Measurements from ENCODE around the gene STYXL2. TPM values are rescaled to one million over a fixed set of nuclear protein-coding genes. Genes with fewer than 3 reads are reported as not detected.

Gene STYXL2
- total and polyA plus RNA-seq, 2 of the 4 experiments (the other 2 are of a cell fraction), result not detected

DNA sequence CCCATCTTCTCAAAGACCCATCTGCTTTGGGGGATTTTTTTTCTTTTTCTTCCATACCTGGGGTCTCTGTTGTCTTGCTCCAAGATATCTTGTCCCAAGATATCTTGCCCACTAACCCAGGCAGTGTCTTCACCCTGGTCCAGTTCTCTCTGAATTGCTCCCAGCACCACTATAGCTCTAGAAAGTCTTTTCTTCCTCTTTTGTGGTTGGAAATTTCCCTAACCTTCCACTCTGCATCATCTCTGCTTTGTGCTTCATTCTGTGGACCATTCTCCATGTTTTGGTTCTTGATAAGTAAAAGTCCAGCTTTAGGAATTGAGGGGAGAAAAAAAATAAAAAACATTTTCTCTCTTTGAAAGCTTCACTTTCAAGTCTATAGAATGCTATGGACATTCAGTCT is 20.9 kb downstream of the STYXL2 start:
- ChIA-PET POLR2A (ENCODE audit: unreplicated experiment) (no interaction called here), CTCF (interaction anchor here (0.7 kb wide), 1 partner anchor 1457 kb away, joined by 3 read pairs; no protein-coding TSS in a partner anchor)
- H2BK120ac ChIP-seq (ENCODE audit: low read depth, low read length), result no peak overlapping the region
- no peak overlapping the region for H3K56ac ChIP-seq (ENCODE audit: extremely low read depth, insufficient read depth, low read length)
- no peak overlapping the region for H4K91ac ChIP-seq (ENCODE audit: insufficient read depth, low read depth, low read length)
- H3K4me3 ChIP-seq (ENCODE audit: insufficient read depth, low read depth, low read length), result no peak overlapping the region
- no peaks in the 10 kb centered on the region for H4K20me1 ChIP-seq (ENCODE audit: insufficient read depth, low read length)
- no peak overlapping the region for H4K8ac ChIP-seq (ENCODE audit: low read depth in 2 of 2, low read length in 2 of 2)
- BruUV-seq (replicated peaks), result no TSS peak
- no peak overlapping the region for H3K9ac ChIP-seq (ENCODE audit: low read depth, low read length)
- no peak overlapping the region for H2BK20ac ChIP-seq (ENCODE audit: low read depth, low read length)
- H2AFZ ChIP-seq (replicated peaks; ENCODE audit: low read length, poor library complexity), result no peak overlapping the region
- intact Hi-C loops (cut with micrococcal nuclease), result no loop called here
- no peaks in the 10 kb centered on the region for H3K4me1 ChIP-seq (ENCODE audit: control insufficient read depth, insufficient read depth, low read length)
- no peak overlapping the region for H3K4me2 ChIP-seq (ENCODE audit: low read depth, low read length)
- TF ChIP-seq NFE2L2 (IDR thresholded peaks at IDR 0.05; ENCODE audit: low read depth, low read length) (no peak), FOS (IDR thresholded peaks at IDR 0.05; ENCODE audit: low read depth, low read length) (no peak), CHD1 (IDR thresholded peaks at IDR 0.05; ENCODE audit: low read depth, low read length) (no peak), MAFK (IDR thresholded peaks at IDR 0.05; ENCODE audit: low read depth, low read length) (no peak), SMC3 (IDR thresholded peaks at IDR 0.05; ENCODE audit: low read depth, low read length) (no peak), RFX5 (IDR thresholded peaks at IDR 0.05; ENCODE audit: low read depth, low read length) (no peak), MAZ (IDR thresholded peaks at IDR 0.05; ENCODE audit: borderline replicate concordance, low read depth, low read length) (no peak), RCOR1 (IDR thresholded peaks at IDR 0.05; ENCODE audit: insufficient replicate concordance, low read length) (no peak), RAD21 (IDR thresholded peaks at IDR 0.05; ENCODE audit: low read length) (no peak), CEBPB (IDR thresholded peaks at IDR 0.05; ENCODE audit: low read depth, low read length) (no peak), BHLHE40 (IDR thresholded peaks at IDR 0.05; ENCODE audit: low read depth, low read length) (no peak), POLR2A (IDR thresholded peaks at IDR 0.05; ENCODE audit: low read depth, low read length) (no peak)
- TF ChIP-seq, protein P1, sequence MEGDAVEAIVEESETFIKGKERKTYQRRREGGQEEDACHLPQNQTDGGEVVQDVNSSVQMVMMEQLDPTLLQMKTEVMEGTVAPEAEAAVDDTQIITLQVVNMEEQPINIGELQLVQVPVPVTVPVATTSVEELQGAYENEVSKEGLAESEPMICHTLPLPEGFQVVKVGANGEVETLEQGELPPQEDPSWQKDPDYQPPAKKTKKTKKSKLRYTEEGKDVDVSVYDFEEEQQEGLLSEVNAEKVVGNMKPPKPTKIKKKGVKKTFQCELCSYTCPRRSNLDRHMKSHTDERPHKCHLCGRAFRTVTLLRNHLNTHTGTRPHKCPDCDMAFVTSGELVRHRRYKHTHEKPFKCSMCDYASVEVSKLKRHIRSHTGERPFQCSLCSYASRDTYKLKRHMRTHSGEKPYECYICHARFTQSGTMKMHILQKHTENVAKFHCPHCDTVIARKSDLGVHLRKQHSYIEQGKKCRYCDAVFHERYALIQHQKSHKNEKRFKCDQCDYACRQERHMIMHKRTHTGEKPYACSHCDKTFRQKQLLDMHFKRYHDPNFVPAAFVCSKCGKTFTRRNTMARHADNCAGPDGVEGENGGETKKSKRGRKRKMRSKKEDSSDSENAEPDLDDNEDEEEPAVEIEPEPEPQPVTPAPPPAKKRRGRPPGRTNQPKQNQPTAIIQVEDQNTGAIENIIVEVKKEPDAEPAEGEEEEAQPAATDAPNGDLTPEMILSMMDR (conservative IDR thresholded peaks at IDR 0.05; ENCODE audit: low read depth, low read length), result no peak
- H3K9me3 ChIP-seq (ENCODE audit: control insufficient read depth, insufficient read depth, low read length), result no peaks in the 10 kb centered on the region
- H2BK15ac ChIP-seq (ENCODE audit: low read depth, low read length), result no peak overlapping the region
- no peak overlapping the region for H3K18ac ChIP-seq (ENCODE audit: low read depth, low read length)
- no peak overlapping the region for H3K23ac ChIP-seq (ENCODE audit: low read depth, low read length)
- ATAC-seq (ENCODE audit: low read depth), result no peak
- H4K5ac ChIP-seq (ENCODE audit: low read depth, low read length), result no peak overlapping the region
- no peak for DNase-seq
- H2AK9ac ChIP-seq (replicated peaks; ENCODE audit: low read depth, low read length, poor library complexity), result no peak overlapping the region
- no peaks in the 10 kb centered on the region for H3K79me1 ChIP-seq (ENCODE audit: low read depth in 1 of 2, low read length in 2 of 2)
- H3K27ac ChIP-seq (ENCODE audit: insufficient read depth, low read length), result no peak overlapping the region
- H2BK5ac ChIP-seq (ENCODE audit: low read depth, low read length, poor library complexity, severe bottlenecking), result no peak overlapping the region
- dilution Hi-C loops (cut with HindIII; ENCODE audit: low sequenced_read_pairs, unreplicated experiment), result no loop called here
- H2AK5ac ChIP-seq (ENCODE audit: low read depth, low read length), result no peak overlapping the region
- no peak overlapping the region for H3K14ac ChIP-seq (replicated peaks; ENCODE audit: low read depth, low read length)
- no peaks in the 10 kb centered on the region for H3K36me3 ChIP-seq (ENCODE audit: control insufficient read depth, insufficient read depth, low read length)
- no peaks in the 10 kb centered on the region for H3K27me3 ChIP-seq (ENCODE audit: control insufficient read depth, insufficient read depth, low read length)
- in situ Hi-C loops (cut with MboI; ENCODE audit: low sequenced_read_pairs), result no loop called here
- H3K4ac ChIP-seq (ENCODE audit: low read depth, low read length), result no peak overlapping the region
- H3K9me1 ChIP-seq (ENCODE audit: insufficient read depth, low read length), result no peaks in the 10 kb centered on the region

All from IMR-90 (cell line).